Panc1 (cell line): Measurements from ENCODE around the gene FARS2. TPM values are rescaled to one million over a fixed set of nuclear protein-coding genes. Genes with fewer than 3 reads are reported as not detected.

ENCODE experiments used
- ATAC-seq: fragments of 200-7000 bp; cut with Tn5 transposase; 2 replicates; pipeline ENCODE4 v1.9.1; 2020; ENCODE audit warnings: mild to moderate bottlenecking, moderate library complexity
- BruUV-seq: library from RNA; stranded (reverse); fragments of 400-500 nt; replicated peaks from 2 replicates; lab custom pipeline; 2021; lab: Mats Ljungman, UMichigan
- CTCF ChIA-PET: fragments of 300-600 bp; sonication (Branson Sonifier 250); formaldehyde crosslinking; loops from one replicate; lab custom pipeline; 2022; ENCODE audit warnings: antibody characterized with exemption; lab: Charles Lee
- POLR2A ChIA-PET: fragments of 300-600 bp; sonication (Branson Sonifier 250); formaldehyde crosslinking; loops from one replicate; lab custom pipeline; 2022; ENCODE audit warnings: antibody characterized with exemption; lab: Charles Lee
- DNase-seq: peaks from one replicate; pipeline ENCODE4 v3.0.0-alpha.2; 2010; ENCODE audit warnings: low read depth, low spot score
- H3K27ac ChIP-seq: 2 replicates; pipeline ENCODE4 v1.5.1; 2011; ENCODE audit warnings: mild to moderate bottlenecking, low read length, inconsistent platforms
- H3K27me3 ChIP-seq: fragments of 200-500 bp; sonication (Bioruptor generic); 2 replicates; pipeline ENCODE4 v1.6.0; 2014; ENCODE audit warnings: low read length, inconsistent platforms; ENCODE audit not compliant: control insufficient read depth, insufficient read depth
- H3K36me3 ChIP-seq: fragments of 200-500 bp; sonication (Bioruptor generic); 2 replicates; pipeline ENCODE4 v1.5.1; 2014; ENCODE audit warnings: inconsistent platforms, mild to moderate bottlenecking, low read length, moderate library complexity; ENCODE audit not compliant: control insufficient read depth, insufficient read depth
- H3K4me1 ChIP-seq: 2 replicates; pipeline ENCODE4 v1.5.1; 2011; ENCODE audit warnings: inconsistent platforms, mild to moderate bottlenecking, low read length, moderate library complexity; ENCODE audit not compliant: control insufficient read depth, insufficient read depth
- H3K4me3 ChIP-seq, 2 experiments: 2 replicates each; pipeline ENCODE4 v1.5.1; 2011 to 2012; ENCODE audit warnings: low read depth in 2 of 2, low read length in 2 of 2, mild to moderate bottlenecking in 2 of 2, inconsistent platforms in 1 of 2, moderate library complexity in 1 of 2
- H3K9me3 ChIP-seq: fragments of 200-500 bp; sonication (Bioruptor generic); 2 replicates; pipeline ENCODE4 v1.5.1; 2014; ENCODE audit warnings: low read depth, mild to moderate bottlenecking, inconsistent platforms, low read length, moderate library complexity; ENCODE audit not compliant: control insufficient read depth, insufficient read depth
- CTCF ChIP-seq: fragments of 450-650 bp; IDR thresholded peaks from 2 replicates; pipeline ENCODE4 v1.5.1; 2017; ENCODE audit warnings: mild to moderate bottlenecking
- POLR2AphosphoS5 ChIP-seq: IDR thresholded peaks from 2 replicates; pipeline ENCODE4 v1.6.1; 2012; ENCODE audit warnings: mild to moderate bottlenecking, low read depth, low read length, moderate library complexity
- REST ChIP-seq, 2 experiments: IDR thresholded peaks; 2 replicates each; pipeline ENCODE4 v1.6.1; 2011 to 2012; ENCODE audit warnings: low read depth in 2 of 2, control low read depth in 1 of 2, low read length in 1 of 2, mild to moderate bottlenecking in 1 of 2, moderate library complexity in 1 of 2; ENCODE audit not compliant: insufficient read depth in 1 of 2
- SIN3A ChIP-seq: IDR thresholded peaks from 2 replicates; pipeline ENCODE4 v1.6.1; 2012; ENCODE audit warnings: low read depth, mild to moderate bottlenecking, low read length, moderate library complexity, borderline replicate concordance; ENCODE audit not compliant: insufficient read depth
- TCF7L2 ChIP-seq: IDR thresholded peaks from 2 replicates; pipeline ENCODE4 v1.6.1; 2011; ENCODE audit warnings: mild to moderate bottlenecking, low read depth, low read length, inconsistent platforms
- in situ Hi-C: cut with HindIII; loops from 2 replicates; pipeline ENCODE4 v1.10.0; 2016; ENCODE audit warnings: low sequenced_read_pairs, low pct_unique_long_range_greater_than_20kb
- intact Hi-C: fragments of 100-400 bp; cut with micrococcal nuclease; formaldehyde crosslinking; loops from one replicate; pipeline ENCODE4 v1.10.0; 2022; ENCODE audit not compliant: unreplicated experiment
- total RNA-seq: library from RNA; stranded (reverse); gene quantifications from one replicate; pipeline ENCODE4 v1.2.1, GENCODE V29; 2021; ENCODE audit not compliant: unreplicated experiment

FARS2 gene
- total RNA-seq, 1 experiment from 2014 or later: 12.8 TPM

GRCh38 chr6:5684320-5685053 lies 423.2 kb downstream of the FARS2 start:
- TF ChIP-seq CTCF (no peak), SIN3A (no peak), REST (IDR thresholded peaks at IDR 0.05; ENCODE audit: insufficient read depth in 1 of 2, low read depth in 2 of 2, low read length in 1 of 2) (no peak), TCF7L2 (no peak), POLR2AphosphoS5 (no peak)
- ChIA-PET POLR2A (no interaction called here), CTCF (no interaction called here)
- Histone ChIP-seq H3K27ac (no peak overlapping the region), H3K4me1 (no peaks in the 10 kb centered on the region), H3K4me3 (no peak overlapping the region), H3K9me3 (no peaks in the 10 kb centered on the region), H3K27me3 (no peaks in the 10 kb centered on the region), H3K36me3 (no peaks in the 10 kb centered on the region)
- in situ Hi-C loops (no loop called here), intact Hi-C loops (no loop called here)
- DNase-seq (no peak), ATAC-seq (no peak)
- no TSS peak for BruUV-seq

GRCh38 chr6:5693225-5694145 lies 432.2 kb downstream of the FARS2 start:
- no peaks in the 10 kb centered on the region for H3K4me1 ChIP-seq
- intact Hi-C loops (no loop called here), in situ Hi-C loops (no loop called here)
- H3K4me3 ChIP-seq: no peak overlapping the region
- no peak overlapping the region for H3K27ac ChIP-seq
- no peaks in the 10 kb centered on the region for H3K36me3 ChIP-seq
- no peaks in the 10 kb centered on the region for H3K27me3 ChIP-seq
- CTCF ChIA-PET: no interaction called here
- DNase-seq (no peak), ATAC-seq (no peak)
- H3K9me3 ChIP-seq: no peaks in the 10 kb centered on the region
- no TSS peak for BruUV-seq
- POLR2A ChIA-PET: no interaction called here
- TF ChIP-seq REST (IDR thresholded peaks at IDR 0.05; ENCODE audit: insufficient read depth in 1 of 2, low read depth in 2 of 2, low read length in 1 of 2): no peak
- TF ChIP-seq TCF7L2: no peak
- no peak for TF ChIP-seq SIN3A
- TF ChIP-seq CTCF: no peak
- no peak for TF ChIP-seq POLR2AphosphoS5
